ENCODE measurements around the gene ATXN10. TPM values are rescaled to one million over a fixed set of nuclear protein-coding genes. Genes with fewer than 3 reads are reported as not detected.

Gene ATXN10
- total and polyA plus RNA-seq, 2 of the 8 experiments (the other 6 are each of a cell fraction or from before 2014, with no cell fraction given), result 134 to 210 TPM

GRCh38 chr22:45696227-45696626 lies 24.6 kb downstream of the ATXN10 start (continued):
- no peak for TF ChIP-seq CHD7 (IDR thresholded peaks at IDR 0.05; ENCODE audit: insufficient replicate concordance, low read length)

All from H1 (cell line).